ENCODE data around the gene PTPRK.

Gene PTPRK

GRCh38 chr6:128425856-128426255 is 94.5 kb downstream of the PTPRK start:
- Histone ChIP-seq H3K4me3 (ENCODE audit: low read depth in 1 of 5, low read length in 5 of 5) (no peak overlapping the region), H3K9ac (ENCODE audit: low read length in 5 of 5) (no peak overlapping the region), H3K4me1 (ENCODE audit: control insufficient read depth in 5 of 5, insufficient read depth in 5 of 5, low read length in 5 of 5) (no peaks in the 10 kb centered on the region), H3K9me3 (ENCODE audit: control insufficient read depth in 5 of 5, low read length in 5 of 5) (no peaks in the 10 kb centered on the region), H3K27me3 (ENCODE audit: control insufficient read depth in 5 of 5, insufficient read depth in 4 of 5, low read length in 5 of 5) (no peaks in the 10 kb centered on the region), H3K27ac (ENCODE audit: low read depth, low read length) (no peak overlapping the region), H3K36me3 (ENCODE audit: control insufficient read depth in 5 of 5, insufficient read depth in 5 of 5, low read length in 5 of 5) (no peaks in the 10 kb centered on the region)

GRCh38 chr6:128422871-128423270 is 97.5 kb downstream of the PTPRK start:
- H3K36me3 ChIP-seq (ENCODE audit: control insufficient read depth in 5 of 5, insufficient read depth in 5 of 5, low read length in 5 of 5) = no peaks in the 10 kb centered on the region
- no peak overlapping the region for H3K4me3 ChIP-seq (ENCODE audit: low read depth in 1 of 5, low read length in 5 of 5)
- H3K4me1 ChIP-seq (ENCODE audit: control insufficient read depth in 5 of 5, insufficient read depth in 5 of 5, low read length in 5 of 5) = no peaks in the 10 kb centered on the region
- H3K9ac ChIP-seq (ENCODE audit: low read length in 5 of 5) = no peak overlapping the region
- no peaks in the 10 kb centered on the region for H3K27me3 ChIP-seq (ENCODE audit: control insufficient read depth in 5 of 5, insufficient read depth in 4 of 5, low read length in 5 of 5)
- H3K27ac ChIP-seq (ENCODE audit: low read depth, low read length) = no peak overlapping the region
- H3K9me3 ChIP-seq (ENCODE audit: control insufficient read depth in 5 of 5, low read length in 5 of 5) = peaks cover 0 to 4% (median 2%) of the 10 kb centered on the region in 5 donors

- no peak overlapping the region for H3K27ac ChIP-seq (ENCODE audit: low read depth, low read length)
- H3K4me1 ChIP-seq (ENCODE audit: control insufficient read depth in 5 of 5, insufficient read depth in 5 of 5, low read length in 5 of 5) = no peaks in the 10 kb centered on the region
- peaks cover 0 to 4% (median 2%) of the 10 kb centered on the region in 5 donors for H3K9me3 ChIP-seq (ENCODE audit: control insufficient read depth in 5 of 5, low read length in 5 of 5)
- no peaks in the 10 kb centered on the region for H3K36me3 ChIP-seq (ENCODE audit: control insufficient read depth in 5 of 5, insufficient read depth in 5 of 5, low read length in 5 of 5)
- H3K4me3 ChIP-seq (ENCODE audit: low read depth in 1 of 5, low read length in 5 of 5) = no peak overlapping the region
- no peak overlapping the region for H3K9ac ChIP-seq (ENCODE audit: low read length in 5 of 5)
- no peaks in the 10 kb centered on the region for H3K27me3 ChIP-seq (ENCODE audit: control insufficient read depth in 5 of 5, insufficient read depth in 4 of 5, low read length in 5 of 5)
Observed at GRCh38 chr6:128422200-128422599, 98.2 kb downstream of the PTPRK start.

- Histone ChIP-seq H3K36me3 (ENCODE audit: control insufficient read depth in 5 of 5, insufficient read depth in 5 of 5, low read length in 5 of 5) (no peaks in the 10 kb centered on the region), H3K27ac (ENCODE audit: low read depth, low read length) (no peak overlapping the region), H3K4me3 (ENCODE audit: low read depth in 1 of 5, low read length in 5 of 5) (no peak overlapping the region), H3K4me1 (ENCODE audit: control insufficient read depth in 5 of 5, insufficient read depth in 5 of 5, low read length in 5 of 5) (no peaks in the 10 kb centered on the region), H3K27me3 (ENCODE audit: control insufficient read depth in 5 of 5, insufficient read depth in 4 of 5, low read length in 5 of 5) (no peaks in the 10 kb centered on the region), H3K9ac (ENCODE audit: low read length in 5 of 5) (no peak overlapping the region), H3K9me3 (ENCODE audit: control insufficient read depth in 5 of 5, low read length in 5 of 5) (peaks cover 0 to 4% (median 2%) of the 10 kb centered on the region in 5 donors)
Observed at GRCh38 chr6:128421788-128422187, 98.6 kb downstream of the PTPRK start.

- Histone ChIP-seq H3K9me3 (ENCODE audit: control insufficient read depth in 5 of 5, low read length in 5 of 5) (peaks cover 0 to 4% (median 2%) of the 10 kb centered on the region in 5 donors), H3K27me3 (ENCODE audit: control insufficient read depth in 5 of 5, insufficient read depth in 4 of 5, low read length in 5 of 5) (no peaks in the 10 kb centered on the region), H3K4me1 (ENCODE audit: control insufficient read depth in 5 of 5, insufficient read depth in 5 of 5, low read length in 5 of 5) (no peaks in the 10 kb centered on the region), H3K4me3 (ENCODE audit: low read depth in 1 of 5, low read length in 5 of 5) (no peak overlapping the region), H3K9ac (ENCODE audit: low read length in 5 of 5) (no peak overlapping the region), H3K27ac (ENCODE audit: low read depth, low read length) (no peak overlapping the region), H3K36me3 (ENCODE audit: control insufficient read depth in 5 of 5, insufficient read depth in 5 of 5, low read length in 5 of 5) (no peaks in the 10 kb centered on the region)
Observed at GRCh38 chr6:128417698-128418097, 102.7 kb downstream of the PTPRK start.

- Histone ChIP-seq H3K4me3 (ENCODE audit: low read depth in 1 of 5, low read length in 5 of 5) (no peak overlapping the region), H3K9ac (ENCODE audit: low read length in 5 of 5) (no peak overlapping the region), H3K36me3 (ENCODE audit: control insufficient read depth in 5 of 5, insufficient read depth in 5 of 5, low read length in 5 of 5) (no peaks in the 10 kb centered on the region), H3K4me1 (ENCODE audit: control insufficient read depth in 5 of 5, insufficient read depth in 5 of 5, low read length in 5 of 5) (no peaks in the 10 kb centered on the region), H3K27me3 (ENCODE audit: control insufficient read depth in 5 of 5, insufficient read depth in 4 of 5, low read length in 5 of 5) (no peaks in the 10 kb centered on the region), H3K9me3 (ENCODE audit: control insufficient read depth in 5 of 5, low read length in 5 of 5) (peaks cover 0 to 4% (median 2%) of the 10 kb centered on the region in 5 donors), H3K27ac (ENCODE audit: low read depth, low read length) (no peak overlapping the region)
Observed at GRCh38 chr6:128415387-128415786, 105.0 kb downstream of the PTPRK start.

DNA sequence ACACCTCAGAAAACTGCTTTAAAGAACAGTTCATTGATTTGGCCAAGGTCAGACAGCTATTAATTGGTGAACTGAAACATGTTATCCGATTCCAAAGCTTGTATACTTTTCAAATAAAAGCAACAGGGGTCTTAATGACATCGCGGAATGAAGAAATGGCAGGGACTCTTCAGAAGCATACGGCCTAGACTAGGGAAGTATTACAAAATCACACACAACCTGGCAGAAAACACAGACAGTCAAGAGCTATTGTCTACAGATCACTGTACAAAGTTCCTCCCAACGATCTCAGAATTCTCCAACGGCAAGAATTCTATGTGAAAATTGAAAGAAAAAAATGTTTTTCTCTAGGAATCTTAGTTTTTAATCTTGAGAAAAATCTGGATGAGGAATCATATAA is 105.5 kb downstream of the PTPRK start:
- H3K27ac ChIP-seq (ENCODE audit: low read depth, low read length) = no peak overlapping the region
- H3K9ac ChIP-seq (ENCODE audit: low read length in 5 of 5) = no peak overlapping the region
- H3K36me3 ChIP-seq (ENCODE audit: control insufficient read depth in 5 of 5, insufficient read depth in 5 of 5, low read length in 5 of 5) = no peaks in the 10 kb centered on the region
- H3K4me1 ChIP-seq (ENCODE audit: control insufficient read depth in 5 of 5, insufficient read depth in 5 of 5, low read length in 5 of 5) = no peaks in the 10 kb centered on the region
- no peaks in the 10 kb centered on the region for H3K27me3 ChIP-seq (ENCODE audit: control insufficient read depth in 5 of 5, insufficient read depth in 4 of 5, low read length in 5 of 5)
- H3K4me3 ChIP-seq (ENCODE audit: low read depth in 1 of 5, low read length in 5 of 5) = no peak overlapping the region
- peaks cover 0 to 4% (median 2%) of the 10 kb centered on the region in 5 donors for H3K9me3 ChIP-seq (ENCODE audit: control insufficient read depth in 5 of 5, low read length in 5 of 5)

DNA sequence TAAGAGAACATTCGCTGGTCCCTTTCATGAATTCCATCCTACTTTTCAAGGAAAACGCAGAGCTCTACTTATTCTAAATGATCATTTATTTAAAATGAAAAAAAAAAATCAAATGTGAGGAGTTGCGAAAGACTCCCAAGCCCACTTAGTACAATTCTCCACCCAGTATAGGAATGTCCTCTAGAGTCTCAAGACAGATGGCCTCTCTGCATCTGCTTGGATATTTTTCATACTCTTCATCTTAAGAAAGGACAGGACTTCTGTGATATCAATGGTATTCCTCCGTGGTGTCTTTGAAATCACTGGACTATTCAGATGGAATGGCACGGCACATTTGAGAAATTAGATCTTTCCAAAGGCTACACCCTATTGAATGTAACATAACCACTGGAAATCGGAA is 107.1 kb downstream of the PTPRK start:
- no peaks in the 10 kb centered on the region for H3K36me3 ChIP-seq (ENCODE audit: control insufficient read depth in 5 of 5, insufficient read depth in 5 of 5, low read length in 5 of 5)
- no peak overlapping the region for H3K27ac ChIP-seq (ENCODE audit: low read depth, low read length)
- no peak overlapping the region for H3K4me3 ChIP-seq (ENCODE audit: low read depth in 1 of 5, low read length in 5 of 5)
- H3K4me1 ChIP-seq (ENCODE audit: control insufficient read depth in 5 of 5, insufficient read depth in 5 of 5, low read length in 5 of 5) = no peaks in the 10 kb centered on the region
- no peak overlapping the region for H3K9ac ChIP-seq (ENCODE audit: low read length in 5 of 5)
- no peaks in the 10 kb centered on the region for H3K27me3 ChIP-seq (ENCODE audit: control insufficient read depth in 5 of 5, insufficient read depth in 4 of 5, low read length in 5 of 5)
- H3K9me3 ChIP-seq (ENCODE audit: control insufficient read depth in 5 of 5, low read length in 5 of 5) = peaks cover 0 to 2% (median 0%) of the 10 kb centered on the region in 5 donors

DNA sequence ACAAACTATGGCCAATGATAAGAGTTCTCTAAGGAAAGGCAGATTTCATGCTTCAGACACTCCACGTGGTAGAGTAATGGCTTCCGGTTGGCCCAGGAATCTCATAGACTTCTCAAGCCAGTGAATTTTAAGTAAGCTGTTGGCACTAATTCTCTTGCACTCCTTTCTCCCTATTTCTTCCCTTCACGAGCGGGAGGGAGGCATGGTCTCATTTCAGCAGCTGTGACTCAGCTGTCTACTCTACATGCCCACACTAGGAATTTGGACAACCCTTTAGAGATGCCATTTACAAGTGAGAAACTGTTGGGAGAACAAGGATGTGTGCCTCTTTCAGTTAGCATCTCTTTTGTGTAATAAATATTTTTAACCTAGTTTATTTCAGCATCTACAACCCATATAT is 107.7 kb downstream of the PTPRK start:
- Histone ChIP-seq H3K4me1 (ENCODE audit: control insufficient read depth in 5 of 5, insufficient read depth in 5 of 5, low read length in 5 of 5) (no peaks in the 10 kb centered on the region), H3K9ac (ENCODE audit: low read length in 5 of 5) (no peak overlapping the region), H3K27me3 (ENCODE audit: control insufficient read depth in 5 of 5, insufficient read depth in 4 of 5, low read length in 5 of 5) (no peaks in the 10 kb centered on the region), H3K9me3 (ENCODE audit: control insufficient read depth in 5 of 5, low read length in 5 of 5) (no peaks in the 10 kb centered on the region), H3K27ac (ENCODE audit: low read depth, low read length) (no peak overlapping the region), H3K36me3 (ENCODE audit: control insufficient read depth in 5 of 5, insufficient read depth in 5 of 5, low read length in 5 of 5) (no peaks in the 10 kb centered on the region), H3K4me3 (ENCODE audit: low read depth in 1 of 5, low read length in 5 of 5) (no peak overlapping the region)

DNA sequence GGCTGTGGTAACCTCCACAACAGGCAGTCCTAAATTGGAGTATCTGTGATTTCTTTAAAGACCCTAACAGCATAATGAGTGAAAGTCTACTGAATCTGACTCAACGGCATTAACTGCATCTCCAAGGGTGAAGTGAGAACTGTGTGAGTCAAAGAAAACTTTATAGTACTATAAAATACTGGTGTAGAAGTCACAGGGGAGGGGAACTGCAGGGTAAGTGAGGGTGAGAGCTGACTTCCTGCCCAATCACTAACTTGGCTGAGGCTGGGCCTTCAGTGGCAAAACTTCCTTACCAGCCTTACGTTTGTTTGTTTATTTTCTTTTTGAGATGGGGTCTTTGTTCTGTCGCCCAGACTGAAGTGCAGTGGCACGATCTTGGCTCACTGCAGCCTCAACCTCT is 109.8 kb downstream of the PTPRK start:
- Histone ChIP-seq H3K4me3 (ENCODE audit: low read depth in 1 of 5, low read length in 5 of 5) (no peak overlapping the region), H3K36me3 (ENCODE audit: control insufficient read depth in 5 of 5, insufficient read depth in 5 of 5, low read length in 5 of 5) (no peaks in the 10 kb centered on the region), H3K4me1 (ENCODE audit: control insufficient read depth in 5 of 5, insufficient read depth in 5 of 5, low read length in 5 of 5) (no peaks in the 10 kb centered on the region), H3K9me3 (ENCODE audit: control insufficient read depth in 5 of 5, low read length in 5 of 5) (no peaks in the 10 kb centered on the region), H3K27ac (ENCODE audit: low read depth, low read length) (no peak overlapping the region), H3K27me3 (ENCODE audit: control insufficient read depth in 5 of 5, insufficient read depth in 4 of 5, low read length in 5 of 5) (no peaks in the 10 kb centered on the region), H3K9ac (ENCODE audit: low read length in 5 of 5) (no peak overlapping the region)

GRCh38 chr6:128409003-128409402 is 111.4 kb downstream of the PTPRK start:
- Histone ChIP-seq H3K4me1 (ENCODE audit: control insufficient read depth in 5 of 5, insufficient read depth in 5 of 5, low read length in 5 of 5) (no peaks in the 10 kb centered on the region), H3K9me3 (ENCODE audit: control insufficient read depth in 5 of 5, low read length in 5 of 5) (no peaks in the 10 kb centered on the region), H3K27me3 (ENCODE audit: control insufficient read depth in 5 of 5, insufficient read depth in 4 of 5, low read length in 5 of 5) (no peaks in the 10 kb centered on the region), H3K27ac (ENCODE audit: low read depth, low read length) (no peak overlapping the region), H3K36me3 (ENCODE audit: control insufficient read depth in 5 of 5, insufficient read depth in 5 of 5, low read length in 5 of 5) (no peaks in the 10 kb centered on the region), H3K9ac (ENCODE audit: low read length in 5 of 5) (no peak overlapping the region), H3K4me3 (ENCODE audit: low read depth in 1 of 5, low read length in 5 of 5) (no peak overlapping the region)

All from subcutaneous abdominal adipose tissue (tissue), 5 donors.